B cell (primary cell): ENCODE measurements around the gene DPYSL3.

ENCODE experiments used
- CTCF ChIP-seq: fragments of 200-600 bp; IDR thresholded peaks from one replicate; pipeline ENCODE4 v1.8.0; 2022; ENCODE audit warnings: antibody characterized with exemption, mild to moderate bottlenecking
- EZH2 ChIP-seq: IDR thresholded peaks from 2 replicates; pipeline ENCODE4 v1.6.1; 2012; ENCODE audit warnings: borderline replicate concordance, low read depth, mild to moderate bottlenecking, moderate library complexity, low read length; ENCODE audit not compliant: insufficient read depth, poor library complexity, severe bottlenecking

GRCh38 chr5:147426640-147427327, 83.1 kb downstream of the DPYSL3 start:
- TF ChIP-seq CTCF: no peak
- TF ChIP-seq EZH2: no peak
